Chondrocyte (in vitro differentiated cells): Measurements from ENCODE around the gene GPR156. TPM values are rescaled to one million over a fixed set of nuclear protein-coding genes. Genes with fewer than 3 reads are reported as not detected.
"Not testable (repeated sequence)": the region's sequence is repeated elsewhere in the genome, so short reads cannot be mapped to it uniquely, and the experiment has no call there.

Experiments used
- DNase-seq: peaks from one replicate; pipeline ENCODE4 v3.0.0; 2021; ENCODE audit warnings: mixed read lengths, low spot score
- H3K27ac Mint-ChIP-seq: one replicate; pipeline ENCODE4 v1.8.0; 2021; ENCODE audit warnings: mild to moderate bottlenecking, moderate library complexity, mixed read lengths; ENCODE audit not compliant: unreplicated experiment
- H3K27me3 Mint-ChIP-seq: 2 replicates; pipeline ENCODE4 v1.8.0; 2021; ENCODE audit warnings: low read depth, mixed read lengths
- H3K36me3 Mint-ChIP-seq: 2 replicates; pipeline ENCODE4 v1.8.0; 2021; ENCODE audit warnings: low read depth, mixed read lengths
- H3K4me1 Mint-ChIP-seq: 2 replicates; pipeline ENCODE4 v1.8.0; 2021; ENCODE audit warnings: low read depth, mild to moderate bottlenecking, mixed read lengths
- H3K4me3 Mint-ChIP-seq: one replicate; pipeline ENCODE4 v1.8.0; 2021; ENCODE audit warnings: mild to moderate bottlenecking, moderate library complexity, mixed read lengths; ENCODE audit not compliant: unreplicated experiment
- H3K9me3 Mint-ChIP-seq: 2 replicates; pipeline ENCODE4 v1.8.0; 2021; ENCODE audit warnings: low read depth, mixed read lengths
- long read RNA-seq: library from polyadenylated mRNA; stranded (forward); transcript quantifications from one replicate; pipeline ENCODE4 v2.0.0, GENCODE V29; 2021
- total RNA-seq: library from RNA; stranded (reverse); gene quantifications from 3 replicates; pipeline ENCODE4 v1.2.1, GENCODE V29; 2021
- TF ChIP-seq, protein P1 (sequence below): fragments of 200-600 bp; sonication (generic); IDR thresholded peaks from 2 replicates; pipeline ENCODE4 v1.5.0; 2021; ENCODE audit warnings: antibody characterized with exemption, mild to moderate bottlenecking, moderate library complexity

The GPR156 gene
- 1.0 to 1.7 TPM (median 1.3 TPM) in 3 replicates for total RNA-seq
- long read RNA-seq, partial matches to known transcripts: 0 of 2 reads
- long read RNA-seq, other reads (novel, unspliced or antisense): 1 of 2 reads

DNA sequence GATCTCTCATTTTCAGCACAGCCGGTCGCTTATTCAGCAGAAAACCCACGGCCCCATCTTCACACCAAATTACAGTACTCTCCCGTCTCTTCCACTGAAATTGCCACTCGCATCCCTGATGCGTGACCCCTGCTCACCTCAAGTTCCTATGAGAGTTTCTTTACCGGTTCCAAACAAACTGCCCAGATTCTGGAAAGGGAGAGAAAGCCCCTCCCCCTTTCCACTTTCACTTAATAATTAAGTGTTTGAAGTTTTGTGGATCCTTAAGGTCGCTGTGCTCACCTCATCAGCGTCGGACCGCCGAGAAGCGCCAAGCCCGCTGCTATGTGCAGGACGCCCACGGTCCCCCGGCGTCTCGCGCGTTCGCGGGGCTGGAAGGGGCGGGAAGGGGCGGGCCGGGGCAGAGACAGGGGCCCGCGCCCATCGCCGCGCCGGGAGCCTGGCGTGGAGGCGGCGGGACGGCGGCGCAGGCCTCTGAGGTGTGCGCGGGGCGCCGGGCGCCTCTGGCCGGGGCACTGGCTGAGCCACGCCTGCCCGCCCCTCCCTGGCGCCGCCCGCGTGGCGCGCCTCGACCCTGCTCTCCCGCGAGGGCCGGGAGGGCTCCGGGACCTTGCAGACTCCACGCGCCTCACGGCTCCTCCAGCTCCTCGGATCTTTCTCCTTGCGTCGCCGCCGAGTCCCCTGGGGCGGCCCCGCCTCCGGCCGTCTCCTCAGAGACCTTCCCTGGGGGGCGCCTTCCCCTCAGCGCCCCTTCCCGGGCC lies at the start of gene GPR156:
Gene GPR156 (minus strand): TSS at position 476 of the 761 bp plus-strand sequence. CDS start 41,124 bp downstream, outside the sequence.
- H3K4me1 Mint-ChIP-seq: peaks cover 5% of the 10 kb centered on the region

DNA sequence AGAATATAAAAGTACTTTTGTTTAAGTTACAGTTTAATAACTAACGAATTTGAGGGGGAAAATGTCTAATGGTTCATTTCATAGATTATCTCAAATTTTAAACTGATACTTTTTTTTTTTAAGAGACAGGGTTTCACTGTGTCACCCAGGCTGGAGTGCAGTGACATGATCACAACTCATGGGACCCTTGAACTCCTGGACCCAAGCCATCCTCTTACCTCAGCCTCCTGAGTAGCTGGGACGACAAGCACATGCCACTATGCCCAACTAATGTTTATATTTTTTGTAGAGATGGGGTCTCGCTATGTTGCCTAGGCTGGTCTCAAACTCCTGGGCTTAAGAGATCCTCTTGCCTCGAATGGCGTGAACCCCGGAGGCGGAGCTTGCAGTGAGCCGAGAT lies 47.6 kb upstream of the GPR156 start:
- DNase-seq: no peak
- TF ChIP-seq, protein P1, sequence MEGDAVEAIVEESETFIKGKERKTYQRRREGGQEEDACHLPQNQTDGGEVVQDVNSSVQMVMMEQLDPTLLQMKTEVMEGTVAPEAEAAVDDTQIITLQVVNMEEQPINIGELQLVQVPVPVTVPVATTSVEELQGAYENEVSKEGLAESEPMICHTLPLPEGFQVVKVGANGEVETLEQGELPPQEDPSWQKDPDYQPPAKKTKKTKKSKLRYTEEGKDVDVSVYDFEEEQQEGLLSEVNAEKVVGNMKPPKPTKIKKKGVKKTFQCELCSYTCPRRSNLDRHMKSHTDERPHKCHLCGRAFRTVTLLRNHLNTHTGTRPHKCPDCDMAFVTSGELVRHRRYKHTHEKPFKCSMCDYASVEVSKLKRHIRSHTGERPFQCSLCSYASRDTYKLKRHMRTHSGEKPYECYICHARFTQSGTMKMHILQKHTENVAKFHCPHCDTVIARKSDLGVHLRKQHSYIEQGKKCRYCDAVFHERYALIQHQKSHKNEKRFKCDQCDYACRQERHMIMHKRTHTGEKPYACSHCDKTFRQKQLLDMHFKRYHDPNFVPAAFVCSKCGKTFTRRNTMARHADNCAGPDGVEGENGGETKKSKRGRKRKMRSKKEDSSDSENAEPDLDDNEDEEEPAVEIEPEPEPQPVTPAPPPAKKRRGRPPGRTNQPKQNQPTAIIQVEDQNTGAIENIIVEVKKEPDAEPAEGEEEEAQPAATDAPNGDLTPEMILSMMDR: no peak

More for the DNA sequence above, at the start of gene GPR156:
- Mint-ChIP-seq H3K9me3 (no peaks in the 10 kb centered on the region), H3K4me3 (peak within 1 kb of the TSS; percentile 71), H3K27me3 (no peaks in the 10 kb centered on the region), H3K27ac (no peak within 1 kb of the TSS), H3K36me3 (peaks cover 2% of the 10 kb centered on the region)
- DNase-seq: no peak
- TF ChIP-seq, protein P1: peak; percentile 50

DNA sequence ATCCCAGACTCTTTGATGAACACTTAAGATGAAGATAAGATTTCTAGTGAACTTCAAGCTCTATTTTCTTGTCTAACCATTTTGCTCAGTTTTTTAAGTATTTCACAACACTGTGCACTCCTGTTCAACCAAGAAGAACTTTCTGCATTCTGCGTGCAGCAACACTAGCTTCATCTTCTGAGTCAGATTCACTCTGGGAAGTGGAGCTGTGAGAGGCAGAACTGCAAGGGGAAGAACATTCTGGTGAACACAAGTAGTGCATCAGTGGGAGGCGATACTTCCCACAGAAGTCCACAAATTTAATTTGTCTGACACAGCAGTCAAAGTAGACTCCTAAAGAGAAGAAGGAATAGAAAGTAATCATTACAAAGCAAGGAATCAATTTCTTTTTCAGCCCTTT lies 46.1 kb upstream of the GPR156 start:
- DNase-seq: no peak
- H3K27ac Mint-ChIP-seq: no peak overlapping the region
- H3K9me3 Mint-ChIP-seq: no peaks in the 10 kb centered on the region
- no peaks in the 10 kb centered on the region for H3K27me3 Mint-ChIP-seq
- H3K4me1 Mint-ChIP-seq: peaks cover 3% of the 10 kb centered on the region
- H3K4me3 Mint-ChIP-seq: no peak overlapping the region
- H3K36me3 Mint-ChIP-seq: peaks cover 22% of the 10 kb centered on the region
- TF ChIP-seq, protein P1: no peak

More for the DNA sequence above, 47.6 kb upstream of the GPR156 start:
- no peaks in the 10 kb centered on the region for H3K9me3 Mint-ChIP-seq
- H3K4me1 Mint-ChIP-seq: peaks cover 5% of the 10 kb centered on the region
- H3K4me3 Mint-ChIP-seq: no peak overlapping the region
- H3K27me3 Mint-ChIP-seq: no peaks in the 10 kb centered on the region
- H3K36me3 Mint-ChIP-seq: peaks cover 20% of the 10 kb centered on the region
- no peak overlapping the region for H3K27ac Mint-ChIP-seq

DNA sequence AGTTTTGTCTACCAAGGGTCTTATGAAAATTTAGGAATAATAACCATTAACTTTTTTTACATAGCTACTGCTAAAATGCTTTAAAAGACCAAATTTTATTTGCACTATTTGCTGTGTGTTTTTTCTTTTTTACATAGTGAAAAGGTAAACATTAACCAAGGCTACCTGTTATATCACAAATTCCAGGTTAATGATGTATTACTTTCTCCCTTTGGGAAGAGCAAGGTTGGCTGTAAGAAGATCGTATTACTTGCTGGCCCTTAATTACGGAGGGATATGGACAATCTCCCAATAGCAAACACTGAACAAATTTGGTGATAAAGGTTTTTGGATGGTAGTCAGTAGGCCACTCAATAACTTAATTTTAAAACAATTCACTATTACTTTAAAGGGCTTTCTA lies 41.8 kb upstream of the GPR156 start:
- no peaks in the 10 kb centered on the region for H3K4me1 Mint-ChIP-seq
- H3K27ac Mint-ChIP-seq: no peak overlapping the region
- no peak for DNase-seq
- TF ChIP-seq, protein P1: no peak
- H3K4me3 Mint-ChIP-seq: no peak overlapping the region
- no peaks in the 10 kb centered on the region for H3K9me3 Mint-ChIP-seq
- H3K36me3 Mint-ChIP-seq: peaks cover 15% of the 10 kb centered on the region
- H3K27me3 Mint-ChIP-seq: no peaks in the 10 kb centered on the region

DNA sequence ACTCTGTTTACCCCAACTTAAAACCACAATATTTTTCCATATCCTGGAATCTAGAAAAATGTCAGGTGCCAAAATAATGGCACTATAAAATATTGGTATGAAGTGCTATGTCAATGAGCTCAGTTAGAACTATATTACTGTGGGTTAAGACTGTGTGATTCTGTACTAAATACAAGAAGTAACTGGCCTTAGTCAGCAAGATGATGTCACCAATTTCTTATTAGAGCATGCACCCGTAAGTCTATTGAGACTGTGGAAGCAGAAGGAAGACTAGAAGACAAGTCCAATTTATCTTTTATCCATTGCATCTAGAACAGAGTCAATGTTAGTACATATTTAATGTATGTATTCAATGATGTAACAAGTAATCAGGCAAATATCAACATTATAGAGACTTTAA lies 39.2 kb upstream of the GPR156 start:
- Mint-ChIP-seq H3K27ac (no peak overlapping the region), H3K4me3 (no peak overlapping the region), H3K27me3 (no peaks in the 10 kb centered on the region), H3K4me1 (no peaks in the 10 kb centered on the region), H3K9me3 (peaks cover 5% of the 10 kb centered on the region), H3K36me3 (peaks cover 12% of the 10 kb centered on the region)
- TF ChIP-seq, protein P1: no peak
- DNase-seq: no peak

DNA sequence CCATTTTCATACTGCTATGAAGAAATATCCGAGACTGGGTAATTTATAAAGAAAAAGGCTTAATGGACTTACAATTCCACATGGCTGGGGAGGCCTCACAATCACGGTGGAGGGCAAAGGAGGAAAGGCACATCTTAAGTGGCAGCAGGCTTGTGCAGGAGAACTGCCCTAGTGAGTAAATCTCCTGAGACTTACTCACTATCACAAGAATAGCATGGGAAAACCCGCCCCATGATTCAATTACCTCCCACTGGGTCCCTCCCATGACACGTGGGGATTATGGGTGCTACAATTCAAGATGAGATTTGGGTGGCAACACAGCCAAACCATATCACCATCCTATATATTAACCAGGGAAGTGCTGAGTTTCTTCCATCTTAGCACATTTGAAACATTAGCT lies 38.7 kb upstream of the GPR156 start:
- not testable (repeated sequence) for H3K27ac Mint-ChIP-seq, H3K4me1 Mint-ChIP-seq, H3K4me3 Mint-ChIP-seq, DNase-seq, H3K9me3 Mint-ChIP-seq, H3K27me3 Mint-ChIP-seq
- peaks cover 13% of the 10 kb centered on the region for H3K36me3 Mint-ChIP-seq
